Measurements from ENCODE around the gene TRMT6.
A peak's percentile ranks its signal among the peaks of the same experiment; 100 is the strongest.

The TRMT6 gene, protein sequence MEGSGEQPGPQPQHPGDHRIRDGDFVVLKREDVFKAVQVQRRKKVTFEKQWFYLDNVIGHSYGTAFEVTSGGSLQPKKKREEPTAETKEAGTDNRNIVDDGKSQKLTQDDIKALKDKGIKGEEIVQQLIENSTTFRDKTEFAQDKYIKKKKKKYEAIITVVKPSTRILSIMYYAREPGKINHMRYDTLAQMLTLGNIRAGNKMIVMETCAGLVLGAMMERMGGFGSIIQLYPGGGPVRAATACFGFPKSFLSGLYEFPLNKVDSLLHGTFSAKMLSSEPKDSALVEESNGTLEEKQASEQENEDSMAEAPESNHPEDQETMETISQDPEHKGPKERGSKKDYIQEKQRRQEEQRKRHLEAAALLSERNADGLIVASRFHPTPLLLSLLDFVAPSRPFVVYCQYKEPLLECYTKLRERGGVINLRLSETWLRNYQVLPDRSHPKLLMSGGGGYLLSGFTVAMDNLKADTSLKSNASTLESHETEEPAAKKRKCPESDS

DNA sequence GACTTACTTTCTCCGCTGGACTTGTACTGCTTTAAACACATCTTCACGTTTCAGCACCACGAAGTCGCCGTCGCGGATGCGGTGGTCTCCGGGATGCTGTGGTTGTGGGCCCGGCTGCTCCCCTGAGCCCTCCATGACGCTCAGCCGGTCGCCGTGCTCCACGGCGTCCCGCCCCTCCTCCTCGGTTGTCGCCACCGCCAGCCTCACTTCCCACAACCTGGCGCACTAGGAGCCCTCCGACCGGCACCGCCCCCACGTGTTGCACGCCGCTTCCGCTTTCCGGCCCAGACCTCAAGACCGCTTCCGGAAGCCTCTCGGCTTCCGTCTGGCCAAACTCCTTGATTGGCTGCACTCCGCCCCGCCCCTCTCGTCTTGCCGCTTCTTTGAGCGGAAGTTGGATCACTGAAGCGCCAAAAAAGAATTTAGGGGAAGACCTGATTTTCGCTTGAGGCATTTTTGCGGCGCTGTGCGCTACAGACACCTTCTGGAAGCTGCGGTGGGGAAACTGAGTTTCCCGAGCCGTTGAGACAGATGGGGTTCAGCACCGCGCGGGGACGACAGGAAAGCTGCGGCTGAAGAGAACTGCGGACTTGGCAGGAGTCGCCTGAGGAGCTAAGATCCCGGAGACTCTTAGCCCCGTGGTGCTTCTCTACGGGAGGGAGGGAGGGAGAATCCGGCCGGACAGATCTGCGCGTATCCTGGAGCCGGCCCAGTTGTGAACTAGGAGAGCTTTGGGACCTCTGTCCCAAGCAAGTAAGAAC lies at the start of gene TRMT6, which contains the start of gene MCM8:
Gene TRMT6 (minus strand): TSS at position 263 of the 761 bp plus-strand sequence. CDS start 128 bp downstream, at position 135.
Gene MCM8 (plus strand): TSS at position 382 of the 761 bp plus-strand sequence. CDS start 1,364 bp downstream, outside the sequence.
- peak; percentile 83 to 91 for DNase-seq (ENCODE audit: low read depth in 2 of 2)

DNA sequence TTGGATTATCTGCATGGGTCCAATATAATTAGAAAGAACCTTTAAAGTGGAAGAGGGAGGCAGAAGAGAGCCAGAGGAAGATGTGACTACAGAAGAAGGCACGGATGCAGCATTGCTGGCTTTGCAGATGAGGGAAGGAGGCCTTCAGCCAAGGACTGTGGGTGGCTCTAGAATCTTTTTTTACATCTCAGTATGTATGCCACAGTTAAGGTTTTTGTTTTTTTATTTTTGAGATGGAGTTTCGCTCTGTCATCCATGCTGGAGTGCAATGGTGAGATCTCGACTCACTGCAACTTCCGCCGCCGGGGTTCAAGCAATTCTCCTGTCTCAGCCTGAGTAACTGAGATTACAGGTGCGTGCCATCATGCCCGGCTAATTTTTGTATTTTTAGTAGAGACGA lies 49.5 kb upstream of the TRMT6 start:
- no peak for DNase-seq (ENCODE audit: low read depth in 2 of 2)

DNA sequence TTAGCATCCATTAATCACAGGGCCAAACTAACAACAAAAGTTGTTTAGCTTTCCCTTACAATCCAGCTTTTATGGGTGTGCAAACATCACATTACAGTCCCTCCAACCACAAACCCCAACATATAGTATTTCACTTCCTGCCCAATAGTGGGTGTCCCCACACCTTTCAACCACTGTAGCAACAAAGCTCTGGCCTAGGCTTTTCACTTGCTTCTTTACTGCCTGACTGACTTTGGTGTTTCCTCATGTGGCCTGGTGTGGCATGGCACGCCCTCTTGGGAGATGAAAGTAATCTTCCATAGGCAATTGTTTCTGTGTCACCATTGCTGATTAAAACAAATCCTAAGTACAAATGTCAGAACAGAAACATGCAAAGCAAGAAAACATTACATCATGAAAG lies 46.4 kb upstream of the TRMT6 start:
- DNase-seq (ENCODE audit: low read depth in 2 of 2): no peak

DNA sequence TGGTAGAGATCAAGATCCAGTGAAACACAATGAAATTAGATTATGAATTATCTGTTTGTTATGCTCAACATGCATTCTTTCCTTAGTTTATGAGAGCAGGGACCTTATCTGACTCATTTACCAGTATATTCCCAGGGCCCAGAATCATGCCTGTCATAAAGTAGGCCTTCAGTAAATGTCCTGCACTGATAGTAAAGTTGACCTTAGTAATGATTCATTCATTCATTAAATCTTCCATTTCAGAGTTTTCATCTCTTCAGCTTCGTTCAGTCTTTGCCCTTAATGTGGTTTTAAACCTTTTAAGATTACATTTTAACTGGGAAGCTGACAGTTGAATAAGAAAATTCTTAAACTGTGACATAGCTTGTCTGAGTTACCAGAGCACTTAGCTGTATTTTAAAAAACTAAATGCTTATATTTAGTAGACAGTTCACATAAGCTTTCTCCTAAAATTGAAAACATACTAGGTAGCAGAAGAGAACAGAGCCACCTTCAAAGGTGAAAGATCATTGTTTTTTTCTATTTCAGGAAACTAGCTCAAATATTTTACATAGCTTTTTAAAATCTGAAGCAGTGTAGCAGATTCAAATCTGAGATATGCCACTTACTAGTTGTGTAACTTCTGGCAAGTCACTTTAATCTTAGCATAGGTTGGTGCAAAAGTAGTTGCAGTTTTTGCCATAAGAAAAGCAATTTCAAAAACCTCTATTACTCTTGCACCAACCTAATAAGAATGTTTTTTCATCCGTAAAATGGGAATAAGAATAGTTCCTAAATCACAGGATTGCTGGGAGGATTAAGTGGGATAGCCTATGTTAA lies 41.5 kb upstream of the TRMT6 start:
- DNase-seq (ENCODE audit: low read depth in 2 of 2): no peak

DNA sequence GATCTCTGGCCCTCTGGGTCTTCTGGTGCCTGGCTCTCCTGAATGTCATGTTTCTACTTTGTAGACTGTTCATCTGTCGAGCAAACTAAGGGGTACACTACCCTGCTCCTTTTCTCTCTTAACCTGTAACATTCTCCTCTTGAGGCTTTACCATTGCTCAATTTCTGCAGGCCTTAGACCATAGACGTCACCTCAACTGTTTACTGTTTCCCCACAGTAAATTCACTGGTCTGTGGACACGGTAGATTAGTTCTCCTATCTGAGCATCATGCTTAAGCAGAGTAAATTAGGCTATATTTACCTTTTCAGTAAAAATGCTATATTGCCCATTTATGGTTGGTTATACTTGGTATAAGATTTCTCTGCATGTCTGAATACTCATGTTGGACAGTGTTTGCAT lies 40.6 kb upstream of the TRMT6 start:
- DNase-seq (ENCODE audit: low read depth in 2 of 2): no peak

DNA sequence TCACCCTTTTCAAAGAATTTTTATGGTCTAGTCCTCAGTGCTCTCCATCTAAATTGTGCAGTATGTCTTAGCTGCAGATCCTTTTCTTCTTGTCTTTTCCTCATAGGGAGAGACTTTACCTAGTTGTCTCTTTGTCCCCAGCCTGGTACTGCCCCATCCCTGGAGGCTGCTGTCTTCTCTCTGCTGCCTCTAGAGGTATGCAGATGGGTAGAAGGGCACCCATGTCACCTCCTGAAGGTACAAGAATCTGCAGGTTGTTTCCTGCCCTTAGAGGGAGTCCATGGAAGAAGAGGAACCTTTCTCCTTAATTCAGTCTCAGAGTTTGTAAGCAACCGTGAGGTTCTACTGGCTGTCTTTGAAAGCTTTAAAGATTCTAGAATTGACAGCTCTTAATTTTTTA lies 39.2 kb upstream of the TRMT6 start:
- DNase-seq (ENCODE audit: low read depth in 2 of 2): no peak

DNA sequence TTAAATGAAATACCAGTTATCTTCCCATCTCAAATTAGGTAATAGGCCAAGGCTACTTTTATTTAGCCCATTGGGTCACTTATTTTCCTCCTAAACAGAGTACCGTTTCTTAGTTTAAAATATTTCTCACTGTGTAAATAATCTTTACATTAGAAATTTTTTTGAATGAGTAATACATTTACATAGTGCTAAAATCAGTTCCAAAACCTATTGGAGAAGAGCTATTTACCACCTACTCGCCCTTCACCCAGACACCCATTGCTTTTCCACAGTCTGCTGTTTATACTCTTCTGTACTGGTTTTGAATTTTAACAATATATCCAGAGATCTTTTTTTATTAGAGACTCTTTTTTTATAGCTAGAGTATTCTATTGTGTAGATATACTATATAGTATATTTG lies 37.0 kb upstream of the TRMT6 start:
- DNase-seq (ENCODE audit: low read depth in 2 of 2): no peak

DNA sequence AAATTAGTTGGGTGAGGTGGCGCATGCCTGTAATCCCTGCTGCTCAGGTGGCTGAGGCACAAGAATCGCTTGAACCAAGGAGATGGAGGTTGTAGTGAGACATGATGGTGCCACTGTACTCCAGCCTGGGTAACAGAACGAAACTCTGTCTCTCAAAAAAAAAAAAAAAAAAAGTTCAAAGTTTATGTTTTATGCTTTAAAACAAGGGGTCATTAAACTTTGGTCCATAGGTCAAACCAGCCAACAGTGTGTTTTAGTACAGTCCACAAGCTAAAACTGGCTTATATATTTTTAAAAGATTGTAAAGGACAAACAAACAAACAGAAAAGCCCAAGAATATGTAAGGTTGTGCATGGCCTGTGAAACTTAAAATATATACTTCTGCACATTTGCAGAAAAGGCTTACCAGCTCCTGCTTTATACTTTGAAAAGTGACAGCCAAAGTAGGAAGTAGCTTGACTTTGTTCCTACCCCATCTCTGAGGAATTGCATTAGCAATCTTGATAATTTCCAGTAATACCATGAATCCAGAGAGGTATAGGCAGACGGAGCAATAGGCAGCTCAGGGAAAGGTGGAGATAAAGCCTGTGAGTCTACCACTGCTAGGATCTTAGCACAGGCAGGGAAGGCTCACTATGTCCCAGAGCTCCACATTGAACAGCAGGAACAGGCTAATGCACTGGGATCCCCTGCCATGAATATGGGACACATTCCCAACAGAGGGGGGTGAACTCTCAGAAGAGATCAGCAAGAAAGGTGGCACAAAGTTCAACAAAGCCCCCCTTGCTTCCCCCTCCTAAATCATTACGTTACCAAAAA lies 30.6 kb upstream of the TRMT6 start:
- no peak for DNase-seq (ENCODE audit: low read depth in 2 of 2)

DNA sequence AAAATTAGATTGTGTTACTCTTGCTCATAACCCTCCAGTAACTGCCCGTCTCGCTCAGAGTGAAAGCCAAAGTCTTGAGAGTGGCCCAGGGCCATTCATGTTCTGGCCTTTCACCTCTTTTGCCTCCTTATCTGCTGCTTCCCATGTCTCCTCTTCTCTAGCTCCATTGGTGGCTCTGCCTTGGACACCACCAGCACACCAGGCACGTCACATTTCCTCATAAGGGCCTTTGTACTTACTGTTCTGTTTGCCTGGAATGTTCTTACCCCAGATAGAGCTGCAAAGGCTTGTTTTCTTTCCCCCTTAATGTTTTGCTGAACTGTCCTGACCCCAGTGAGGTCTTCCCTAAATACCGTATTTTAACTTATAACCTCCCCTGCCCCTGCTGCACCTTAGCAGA lies 29.5 kb upstream of the TRMT6 start:
- no peak for DNase-seq (ENCODE audit: low read depth in 2 of 2)

DNA sequence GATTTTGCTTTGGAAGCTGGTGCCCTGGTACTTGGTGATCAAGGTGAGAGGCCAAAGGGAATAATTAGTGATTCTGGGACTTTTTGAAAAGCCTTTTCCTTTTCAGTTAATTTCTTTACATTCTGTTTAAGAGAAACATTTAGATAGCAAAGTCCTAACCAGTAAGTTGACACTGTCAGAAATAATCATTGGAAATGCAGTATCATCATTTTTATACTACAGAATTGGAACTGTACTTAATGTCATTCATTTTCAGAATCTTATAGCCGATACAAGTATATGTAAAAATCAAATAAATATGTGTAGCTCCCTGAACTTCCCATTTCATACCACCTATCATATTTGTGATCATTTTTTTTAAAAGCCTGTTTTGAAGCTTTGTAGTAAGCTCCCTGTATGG lies 27.6 kb upstream of the TRMT6 start:
- no peak for DNase-seq (ENCODE audit: low read depth in 2 of 2)

DNA sequence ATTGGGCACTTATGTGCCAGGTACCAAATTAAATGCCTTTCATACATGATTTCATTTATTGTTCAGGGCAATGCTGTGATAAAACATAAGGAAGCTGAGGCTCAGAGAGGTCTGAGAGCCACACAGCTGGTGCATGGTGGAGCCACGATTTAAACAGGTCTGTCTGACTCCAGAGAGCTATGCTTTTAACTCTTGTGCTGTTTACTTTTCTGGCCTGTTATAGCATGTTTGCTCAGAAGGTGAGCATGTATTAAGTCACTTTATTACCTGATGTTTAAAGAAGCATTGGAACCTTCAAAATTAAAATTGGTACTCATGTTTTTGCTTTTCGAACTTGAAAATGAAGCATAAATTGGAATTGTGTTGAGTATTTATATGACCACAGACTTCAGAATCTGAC lies 26.9 kb upstream of the TRMT6 start:
- DNase-seq (ENCODE audit: low read depth in 2 of 2): no peak

DNA sequence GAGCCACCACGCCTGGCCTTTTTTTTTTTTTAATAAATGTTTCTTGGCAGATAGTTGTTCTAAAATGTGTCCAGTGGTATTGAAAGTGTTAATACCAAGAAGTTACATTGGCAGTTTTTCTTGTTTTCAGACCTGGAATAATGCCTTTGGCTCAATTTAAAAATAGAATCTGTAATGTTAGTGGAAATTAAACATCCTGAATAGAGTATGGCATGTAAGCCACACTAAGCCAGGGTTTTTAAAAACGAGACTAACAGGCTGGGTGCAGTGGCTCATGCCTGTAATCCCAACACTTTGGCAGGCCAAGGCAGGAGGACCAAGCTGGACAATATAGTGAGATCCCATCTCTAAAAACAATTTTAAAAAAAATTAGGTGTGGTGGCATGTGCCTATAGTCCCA lies 25.4 kb upstream of the TRMT6 start:
- DNase-seq (ENCODE audit: low read depth in 2 of 2): no peak

DNA sequence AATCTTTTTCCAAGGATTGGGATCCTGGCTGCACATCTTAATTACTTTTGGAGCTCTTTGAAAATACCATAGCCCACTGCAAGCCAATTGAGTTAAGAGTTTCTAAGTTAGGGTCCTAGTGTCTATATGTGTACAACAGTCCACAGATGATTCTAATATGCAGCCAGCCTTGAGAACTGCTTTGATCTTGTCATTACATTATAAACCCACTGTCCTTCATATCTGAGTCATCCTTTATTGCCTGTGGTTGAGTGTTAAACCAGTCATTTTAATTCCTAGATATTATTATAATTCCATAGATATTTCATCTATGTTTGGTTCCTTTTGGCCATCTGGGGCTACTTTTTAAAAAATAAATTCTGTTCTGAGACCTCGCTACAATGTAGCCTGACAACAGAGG lies 24.2 kb upstream of the TRMT6 start:
- no peak for DNase-seq (ENCODE audit: low read depth in 2 of 2)

DNA sequence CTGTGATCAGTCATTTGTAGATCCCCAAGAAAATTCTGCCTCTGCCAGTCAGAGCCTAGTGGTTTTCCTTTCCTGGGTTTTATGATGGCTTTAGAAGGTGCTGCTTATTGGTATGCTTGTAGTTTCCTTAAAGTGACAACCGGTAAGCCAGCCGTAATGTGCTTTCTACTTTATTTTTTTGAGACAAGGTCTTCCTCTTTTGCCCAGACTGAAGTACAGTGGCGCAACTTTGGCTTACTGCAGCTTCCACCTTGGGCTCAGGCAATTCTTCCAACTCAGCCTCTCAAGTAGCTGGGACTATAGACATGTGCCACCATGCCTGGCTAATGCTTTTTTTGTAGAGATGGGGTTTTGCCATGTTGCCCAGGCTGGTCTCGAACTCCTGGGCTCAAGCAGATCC lies 23.6 kb upstream of the TRMT6 start:
- DNase-seq (ENCODE audit: low read depth in 2 of 2): no peak

DNA sequence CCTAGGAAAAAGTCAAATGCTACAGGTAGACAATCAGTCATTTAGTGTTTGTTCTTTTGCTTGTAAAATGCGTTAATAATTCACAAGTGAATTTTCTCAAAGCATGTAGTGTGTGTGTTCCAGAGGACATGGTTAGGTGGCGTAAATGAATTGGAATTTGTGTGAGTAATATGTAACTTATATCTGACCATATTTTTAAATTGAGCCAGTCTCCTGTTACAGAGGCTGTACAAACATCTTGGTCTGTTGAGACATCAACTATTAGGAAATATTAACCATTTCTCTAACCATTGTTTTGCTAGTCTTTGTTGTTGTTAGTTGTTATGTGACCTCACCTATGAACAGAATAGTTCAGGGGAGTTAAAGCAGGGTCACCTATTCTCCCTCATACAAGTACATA lies 22.8 kb upstream of the TRMT6 start:
- DNase-seq (ENCODE audit: low read depth in 2 of 2): no peak

DNA sequence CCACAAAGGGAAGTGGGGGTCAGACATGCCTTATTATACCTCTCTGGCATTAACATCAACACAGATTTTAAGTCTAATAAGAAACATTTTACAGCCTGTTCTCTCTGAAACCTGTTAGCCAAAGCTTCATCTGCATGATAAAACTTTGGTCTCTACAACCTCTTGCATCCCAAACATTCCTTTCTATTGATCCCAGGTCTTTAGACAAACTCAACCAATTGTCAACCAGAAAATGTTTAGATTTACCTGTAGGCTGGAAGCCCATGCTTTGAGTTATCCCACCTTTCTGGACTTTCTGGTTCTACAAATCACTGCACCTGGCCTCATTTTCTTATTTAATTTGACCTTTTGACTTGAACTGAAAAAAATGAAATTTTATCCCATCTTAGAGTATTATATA lies 20.9 kb upstream of the TRMT6 start:
- no peak for DNase-seq (ENCODE audit: low read depth in 2 of 2)

DNA sequence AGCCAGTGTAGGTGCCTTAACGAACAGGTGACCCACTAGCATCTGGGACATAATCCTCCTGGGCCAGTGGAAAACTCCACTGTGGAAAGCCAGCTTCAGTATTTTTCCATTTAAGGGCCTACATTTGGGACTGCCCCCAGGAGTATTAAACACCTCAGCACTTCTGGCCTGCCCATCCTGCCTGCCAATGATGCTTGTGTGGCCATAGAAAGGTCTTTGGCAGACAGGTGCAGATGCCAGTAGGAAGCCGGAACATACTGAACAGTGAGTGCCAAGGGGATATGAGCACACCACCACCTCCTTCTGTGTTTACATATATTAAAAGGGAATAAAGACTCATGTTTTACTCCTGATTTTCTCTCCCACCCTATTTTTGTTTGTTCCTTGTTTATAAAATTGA lies 20.0 kb upstream of the TRMT6 start:
- no peak for DNase-seq (ENCODE audit: low read depth in 2 of 2)

DNA sequence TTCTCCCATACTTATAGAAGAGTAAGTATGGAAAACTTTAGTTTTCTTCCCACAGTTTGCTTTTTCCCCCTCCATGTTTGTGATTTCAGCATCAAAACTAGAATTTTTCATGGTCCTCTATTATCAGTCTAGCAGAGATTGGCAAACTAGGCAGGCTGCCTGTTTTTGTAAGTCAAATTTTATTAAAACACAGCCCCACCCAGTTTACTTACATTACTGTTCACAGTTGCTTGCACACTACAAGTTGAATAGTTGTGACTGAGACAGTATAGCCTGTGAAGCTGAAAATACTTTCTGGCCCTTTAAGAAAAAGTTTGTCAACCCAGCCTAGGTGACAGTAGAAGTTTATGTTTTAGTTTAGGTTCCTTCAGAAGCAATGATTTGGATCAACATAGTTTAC lies 19.6 kb upstream of the TRMT6 start:
- DNase-seq (ENCODE audit: low read depth in 2 of 2): no peak

DNA sequence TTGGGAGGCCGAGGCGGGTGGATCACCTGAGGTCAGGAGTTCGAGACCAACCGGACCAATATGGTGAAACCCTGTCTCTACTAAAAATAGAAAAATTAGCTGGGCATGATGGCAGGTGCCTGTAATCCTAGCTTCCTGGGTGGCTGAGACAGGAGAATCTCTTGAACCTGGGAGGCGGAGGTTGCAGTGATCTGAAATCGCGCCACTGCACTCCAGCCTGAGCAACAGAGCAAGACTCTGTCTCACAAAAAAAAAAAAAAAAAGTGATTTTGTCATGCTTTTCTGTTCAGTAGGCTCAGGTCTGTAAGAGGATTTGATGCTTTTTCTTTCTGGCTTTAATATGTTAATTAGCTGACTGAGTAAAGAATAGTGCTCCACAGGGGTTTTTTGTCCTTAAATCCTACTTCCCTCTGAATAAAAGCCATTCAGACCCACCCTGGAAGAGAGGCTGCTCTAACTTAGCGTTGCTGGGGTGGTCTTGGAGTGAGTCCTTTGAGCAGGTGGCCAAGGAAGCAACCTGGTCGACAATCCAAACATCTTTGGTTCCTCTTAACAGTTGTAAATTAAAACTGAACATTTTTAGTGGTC lies 19.1 kb upstream of the TRMT6 start:
- DNase-seq (ENCODE audit: low read depth in 2 of 2): no peak

DNA sequence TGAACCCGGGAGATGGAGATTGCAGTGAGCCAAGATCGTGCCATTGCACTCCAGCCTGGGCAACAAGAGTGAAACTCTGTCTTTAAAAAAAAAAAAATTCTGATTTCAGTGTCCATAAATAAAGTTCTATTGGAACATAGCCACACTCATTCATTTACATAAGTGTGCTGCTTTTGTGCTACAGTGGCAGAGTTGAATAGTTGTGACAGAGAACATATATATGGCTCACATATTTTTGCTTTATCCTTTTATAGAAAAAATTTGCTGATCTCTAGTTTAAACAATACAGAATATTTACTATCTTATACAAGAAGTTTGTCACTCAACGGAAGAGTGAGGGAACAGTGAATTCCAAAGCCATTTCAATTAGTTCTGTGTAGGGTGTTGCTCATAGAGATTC lies 18.1 kb upstream of the TRMT6 start:
- DNase-seq (ENCODE audit: low read depth in 2 of 2): no peak

DNA sequence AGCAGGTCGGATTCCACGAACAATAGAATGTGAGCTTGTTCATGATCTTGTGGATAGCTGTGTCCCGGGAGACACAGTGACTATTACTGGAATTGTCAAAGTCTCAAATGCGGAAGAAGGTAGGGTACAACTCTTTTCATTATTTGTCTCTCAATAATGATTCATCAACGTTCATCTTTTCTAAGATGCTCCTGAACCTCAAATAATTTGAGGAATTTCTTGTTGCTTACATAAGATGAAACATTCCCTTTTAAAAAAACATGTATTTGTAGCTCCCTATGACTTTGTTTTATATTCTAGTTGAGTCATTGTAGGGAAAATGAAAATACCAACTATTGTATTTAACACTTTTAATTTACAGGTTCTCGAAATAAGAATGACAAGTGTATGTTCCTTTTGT lies 17.1 kb upstream of the TRMT6 start:
- no peak for DNase-seq (ENCODE audit: low read depth in 2 of 2)

All from stimulated activated CD4-positive, alpha-beta T cell treated with anti-CD3 and anti-CD28 coated beads, Interleukin-1b, Interleukin-23, amount 100 ng/mL, for 1 hour (primary cell).